ENCODE data around the gene RTN4R. TPM values are rescaled to one million over a fixed set of nuclear protein-coding genes. Genes with fewer than 3 reads are reported as not detected.

The RTN4R gene
- total and polyA plus RNA-seq, 2 of the 8 experiments (the other 6 are each of a cell fraction or from before 2014, with no cell fraction given), result 21.8 to 41.3 TPM

GRCh38 chr22:20276468-20276867 lies 8.3 kb upstream of the RTN4R start:
- ChIA-PET POLR2A (ENCODE audit: partially characterized antibody) (interaction anchor here (1.2 kb wide), 1 partner anchor 159 kb away, joined by 3 read pairs; the partner anchor contains the start of gene TRMT2A), CTCF (ENCODE audit: partially characterized antibody) (interaction anchor here (0.8 to 1.6 kb wide), 5 partner anchors 9 to 119 kb away, joined by 3 to 7 read pairs (median 4); no protein-coding TSS in a partner anchor)
- no peak overlapping the region for H3K4ac ChIP-seq (replicated peaks; ENCODE audit: insufficient read length, low read depth, low read length)
- no peak overlapping the region for H2BK12ac ChIP-seq (ENCODE audit: low read depth, low read length)
- H2BK20ac ChIP-seq (ENCODE audit: low read length), result no peak overlapping the region
- no peak for DNase-seq (ENCODE audit: low read depth in 1 of 2, low spot score in 2 of 2)
- H3K18ac ChIP-seq (ENCODE audit: extremely low read depth, low read length), result no peak overlapping the region
- H3K9ac ChIP-seq (replicated peaks in 1 of 4; ENCODE audit: extremely low read depth in 1 of 4, low read depth in 3 of 4, low read length in 3 of 4), result no peak overlapping the region
- no peak overlapping the region for H4K8ac ChIP-seq (ENCODE audit: extremely low read depth, insufficient read depth, low read length)
- FAIRE-seq, result no peak
- H3K4me3 ChIP-seq (ENCODE audit: extremely low read depth in 1 of 4, insufficient read depth in 2 of 4, low read depth in 3 of 4, low read length in 4 of 4), result no peak overlapping the region
- no peaks in the 10 kb centered on the region for H3K79me2 ChIP-seq (ENCODE audit: control insufficient read depth in 1 of 2, insufficient read depth in 2 of 2, low read length in 2 of 2)
- no peak overlapping the region for H4K5ac ChIP-seq (ENCODE audit: insufficient read length, low read depth, low read length)
- no peak overlapping the region for H3K23ac ChIP-seq (ENCODE audit: insufficient read length)
- H3K4me2 ChIP-seq (ENCODE audit: insufficient read depth in 1 of 2, low read depth in 2 of 2, low read length in 2 of 2), result no peak overlapping the region
- no peak overlapping the region for H2AK5ac ChIP-seq (ENCODE audit: low read depth, low read length)
- H3K14ac ChIP-seq (ENCODE audit: insufficient read length), result no peak overlapping the region
- no peaks in the 10 kb centered on the region for H4K20me1 ChIP-seq (replicated peaks in 1 of 2; ENCODE audit: control insufficient read depth in 1 of 2, insufficient read depth in 2 of 2, low read length in 2 of 2)
- no peak overlapping the region for H3K27ac ChIP-seq (ENCODE audit: low read depth, low read length)
- no peaks in the 10 kb centered on the region; a peak in 1 of 7 replicates for H3K27me3 ChIP-seq (replicated peaks in 1 of 4; ENCODE audit: control insufficient read depth in 3 of 4, extremely low read depth in 1 of 4, insufficient read depth in 3 of 4, low read length in 3 of 4)
- no peaks in the 10 kb centered on the region for H3K4me1 ChIP-seq (replicated peaks in 1 of 4; ENCODE audit: control insufficient read depth in 3 of 4, insufficient read depth in 4 of 4, low read length in 3 of 4)
- H3K79me1 ChIP-seq (ENCODE audit: low read depth, low read length), result no peaks in the 10 kb centered on the region
- H3K56ac ChIP-seq (replicated peaks; ENCODE audit: insufficient read length, low read depth, low read length), result no peak overlapping the region
- no peaks in the 10 kb centered on the region for H3K23me2 ChIP-seq (ENCODE audit: low read depth, low read length)
- H4K91ac ChIP-seq (replicated peaks; ENCODE audit: insufficient read length, low read length), result no peak overlapping the region
- no peak overlapping the region for H2AFZ ChIP-seq (ENCODE audit: low read length)
- H2BK15ac ChIP-seq (ENCODE audit: low read length), result no peak overlapping the region
- H2BK120ac ChIP-seq (replicated peaks; ENCODE audit: low read depth, low read length), result no peak overlapping the region
- WGBS, 2 experiments (ENCODE audit: extremely low coverage in 1 of 2, insufficient coverage in 1 of 2, insufficient read length in 1 of 2, insufficient replicate concordance in 2 of 2, low coverage in 1 of 2, low lambda C conversion rate in 2 of 2, missing lambda C conversion rate in 1 of 2), result 76% methylated on average over 7 of the region's 7 CpGs; no CpG with 5 or more reads in 1 of the 2 experiments
- TF ChIP-seq YY1 (IDR thresholded peaks at IDR 0.05; ENCODE audit: low read depth, low read length) (no peak), SP2 (IDR thresholded peaks at IDR 0.05; ENCODE audit: low read length) (no peak), SP4 (IDR thresholded peaks at IDR 0.05; ENCODE audit: low read length) (no peak), SIRT6 (IDR thresholded peaks at IDR 0.05; ENCODE audit: low read length) (no peak), NRF1 (IDR thresholded peaks at IDR 0.05; ENCODE audit: low read depth, low read length) (no peak), JUN (IDR thresholded peaks at IDR 0.05; ENCODE audit: low read depth, low read length) (no peak), GABPA (IDR thresholded peaks at IDR 0.05; ENCODE audit: borderline replicate concordance, insufficient read depth, low read length) (no peak), SRF (IDR thresholded peaks at IDR 0.05; ENCODE audit: low read depth, low read length) (no peak), SIN3A (conservative IDR thresholded peaks at IDR 0.05 in 1 of 2, IDR thresholded peaks at IDR 0.05 in 1 of 2; ENCODE audit: low read depth in 1 of 2, low read length in 2 of 2) (no peak)
- no peaks in the 10 kb centered on the region for H3K9me3 ChIP-seq (ENCODE audit: insufficient read depth in 2 of 2, low read depth in 1 of 2, low read length in 1 of 2)
- no peaks in the 10 kb centered on the region for H3K36me3 ChIP-seq (ENCODE audit: control insufficient read depth in 2 of 4, insufficient read depth in 4 of 4, low read length in 3 of 4)
- no peak overlapping the region for H2BK5ac ChIP-seq (ENCODE audit: low read depth, low read length)

Data from H1 (cell line).